Measurements from ENCODE around the gene OS9.

DNA sequence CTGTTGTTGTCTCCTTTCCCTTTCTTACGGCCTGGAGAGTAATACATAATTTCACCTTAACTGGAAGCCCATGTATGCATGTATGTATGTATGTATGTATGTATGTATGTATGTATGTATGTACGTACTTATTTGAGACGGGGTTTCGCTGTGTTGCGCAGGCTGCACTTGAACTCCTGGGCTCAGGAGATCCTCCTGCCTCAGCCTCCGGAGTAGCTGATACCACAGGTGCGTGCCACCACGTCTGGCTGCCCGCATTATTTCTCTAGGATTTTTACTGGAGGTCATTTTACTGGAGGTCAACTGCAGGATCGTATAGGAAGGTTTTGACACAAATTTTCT, 644 bp upstream of the OS9 start:
- TF ChIP-seq EZH2 (IDR thresholded peaks at IDR 0.05) (no peak), POLR2AphosphoS5 (IDR thresholded peaks at IDR 0.05; ENCODE audit: borderline replicate concordance, low read depth, low read length) (no peak), FOXP2 (optimal IDR thresholded peaks at IDR 0.05; ENCODE audit: control extremely low read depth, extremely low read length, insufficient read depth) (no peak)
